H1 (cell line): Measurements from ENCODE around the gene MACROD1. TPM values are rescaled to one million over a fixed set of nuclear protein-coding genes. Genes with fewer than 3 reads are reported as not detected.

ENCODE experiments used
- CTCF ChIA-PET: fragments of 300-600 bp; sonication (Branson Sonifier 250); formaldehyde crosslinking; loops from one replicate; lab custom pipeline; 2021; ENCODE audit not compliant: partially characterized antibody; lab: Charles Lee
- POLR2A ChIA-PET: fragments of 300-600 bp; sonication (Branson Sonifier 250); formaldehyde crosslinking; loops from one replicate; lab custom pipeline; 2021; ENCODE audit warnings: inconsistent platforms; ENCODE audit not compliant: partially characterized antibody; lab: Charles Lee
- DNase-seq, 2 experiments: peaks; one replicate each; pipeline versions ENCODE4 v3.0.0 to v3.0.0-alpha.2; 2010 to 2022; ENCODE audit warnings: low spot score in 2 of 2, low read depth in 1 of 2, mixed read lengths in 1 of 2
- FAIRE-seq: peaks from 2 replicates; lab custom pipeline; 2011; peaks lifted over from hg19 to GRCh38; lab: Jason Lieb, UNC
- H2AFZ ChIP-seq: 2 replicates; pipeline ENCODE4 v1.8.1; 2012; ENCODE audit warnings: low read length, inconsistent platforms
- H2AK5ac ChIP-seq: 2 replicates; pipeline ENCODE4 v1.6.1; 2013; ENCODE audit warnings: low read depth, low read length
- H2BK120ac ChIP-seq: replicated peaks from 2 replicates; pipeline ENCODE3; 2013; ENCODE audit warnings: low read depth, low read length, inconsistent platforms
- H2BK12ac ChIP-seq: 2 replicates; pipeline ENCODE4 v1.6.1; 2013; ENCODE audit warnings: low read depth, low read length
- H2BK15ac ChIP-seq: 2 replicates; pipeline ENCODE4 v1.6.1; 2013; ENCODE audit warnings: low read length
- H2BK20ac ChIP-seq: 2 replicates; pipeline ENCODE4 v1.6.1; 2013; ENCODE audit warnings: low read length
- H2BK5ac ChIP-seq: 2 replicates; pipeline ENCODE4 v1.6.1; 2013; ENCODE audit warnings: low read depth, low read length
- H3K14ac ChIP-seq: 2 replicates; pipeline ENCODE4 v1.6.1; 2013; ENCODE audit warnings: inconsistent platforms; ENCODE audit not compliant: insufficient read length
- H3K18ac ChIP-seq: 2 replicates; pipeline ENCODE4 v1.6.1; 2013; ENCODE audit warnings: low read length; ENCODE audit errors: extremely low read depth
- H3K23ac ChIP-seq: 2 replicates; pipeline ENCODE4 v1.6.1; 2013; ENCODE audit warnings: inconsistent platforms; ENCODE audit not compliant: insufficient read length
- H3K23me2 ChIP-seq: 2 replicates; pipeline ENCODE4 v1.6.1; 2013; ENCODE audit warnings: low read depth, low read length
- H3K27ac ChIP-seq: 2 replicates; pipeline ENCODE4 v1.6.1; 2011; ENCODE audit warnings: low read depth, low read length, inconsistent platforms
- H3K27me3 ChIP-seq, 4 experiments: replicated peaks in 1 of 4; 1 replicate in 1 of 4; 2 replicates in 3 of 4; pipeline versions ENCODE4 v1.6.1 to v1.8.1; 2011 to 2013; ENCODE audit warnings: low read length in 3 of 4, mild to moderate bottlenecking in 3 of 4, inconsistent platforms in 2 of 4, mixed read lengths in 2 of 4, moderate library complexity in 1 of 4; ENCODE audit not compliant: control insufficient read depth in 3 of 4, insufficient read depth in 3 of 4; ENCODE audit errors: extremely low read depth in 1 of 4
- H3K36me3 ChIP-seq, 4 experiments: 2 replicates each; pipeline versions ENCODE4 v1.6.1 to v1.8.1; 2011 to 2013; ENCODE audit warnings: mild to moderate bottlenecking in 4 of 4, low read length in 3 of 4, moderate library complexity in 2 of 4, control low read depth in 1 of 4, inconsistent platforms in 1 of 4; ENCODE audit not compliant: insufficient read depth in 4 of 4, control insufficient read depth in 2 of 4
- H3K4ac ChIP-seq: replicated peaks from 2 replicates; pipeline ENCODE3; 2013; ENCODE audit warnings: low read length, low read depth, mixed read lengths, inconsistent platforms; ENCODE audit not compliant: insufficient read length
- H3K4me1 ChIP-seq, 4 experiments: replicated peaks in 1 of 4; 1 replicate in 1 of 4; 2 replicates in 3 of 4; pipeline versions ENCODE4 v1.6.1 to v1.8.1; 2011 to 2013; ENCODE audit warnings: low read length in 3 of 4, inconsistent platforms in 2 of 4, mixed read lengths in 1 of 4; ENCODE audit not compliant: insufficient read depth in 4 of 4, control insufficient read depth in 3 of 4
- H3K4me2 ChIP-seq, 2 experiments: 2 replicates each; pipeline versions ENCODE4 v1.6.1 to v1.8.1; 2011 to 2013; ENCODE audit warnings: low read depth in 2 of 2, low read length in 2 of 2, control low read depth in 1 of 2, inconsistent platforms in 1 of 2, mild to moderate bottlenecking in 1 of 2; ENCODE audit not compliant: insufficient read depth in 1 of 2
- H3K4me3 ChIP-seq, 4 experiments: fragments of 200-600, 300-600 bp in 1 of 4; sonication (generic), shearing (Covaris generic), sonication (Bioruptor Twin) in 1 of 4; 2 replicates each; pipeline versions ENCODE4 v1.5.1 to v1.8.1; 2011 to 2016; ENCODE audit warnings: low read length in 4 of 4, low read depth in 3 of 4, control low read depth in 2 of 4, inconsistent platforms in 2 of 4, mild to moderate bottlenecking in 2 of 4, mixed read lengths in 1 of 4, moderate library complexity in 1 of 4; ENCODE audit not compliant: insufficient read depth in 2 of 4; ENCODE audit errors: extremely low read depth in 1 of 4
- H3K56ac ChIP-seq: replicated peaks from 2 replicates; pipeline ENCODE3; 2013; ENCODE audit warnings: low read depth, mild to moderate bottlenecking, mixed read lengths, low read length, inconsistent platforms; ENCODE audit not compliant: insufficient read length
- H3K79me1 ChIP-seq: 2 replicates; pipeline ENCODE4 v1.6.1; 2013; ENCODE audit warnings: low read depth, low read length, control low read depth
- H3K79me2 ChIP-seq, 2 experiments: 2 replicates each; pipeline versions ENCODE4 v1.6.1 to v1.8.1; 2012 to 2013; ENCODE audit warnings: low read length in 2 of 2, mild to moderate bottlenecking in 2 of 2, inconsistent platforms in 1 of 2; ENCODE audit not compliant: insufficient read depth in 2 of 2, control insufficient read depth in 1 of 2
- H3K9ac ChIP-seq, 4 experiments: replicated peaks in 1 of 4; 1 replicate in 1 of 4; 2 replicates in 3 of 4; pipeline versions ENCODE4 v1.6.1 to v1.8.1; 2011 to 2013; ENCODE audit warnings: low read depth in 3 of 4, low read length in 3 of 4, control low read depth in 2 of 4, mild to moderate bottlenecking in 2 of 4, moderate library complexity in 2 of 4, inconsistent platforms in 1 of 4; ENCODE audit errors: extremely low read depth in 1 of 4
- H3K9me3 ChIP-seq, 2 experiments: 2 replicates each; pipeline versions ENCODE4 v1.6.1 to v1.8.1; 2012 to 2013; ENCODE audit warnings: mild to moderate bottlenecking in 2 of 2, moderate library complexity in 2 of 2, control low read depth in 1 of 2, inconsistent platforms in 1 of 2, low read depth in 1 of 2, low read length in 1 of 2, mixed read lengths in 1 of 2; ENCODE audit not compliant: insufficient read depth in 2 of 2
- H4K20me1 ChIP-seq, 2 experiments: replicated peaks in 1 of 2; 2 replicates each; pipeline versions ENCODE3 to v1.8.1; 2011 to 2013; ENCODE audit warnings: inconsistent platforms in 2 of 2, low read length in 2 of 2, mild to moderate bottlenecking in 1 of 2; ENCODE audit not compliant: insufficient read depth in 2 of 2, control insufficient read depth in 1 of 2
- H4K5ac ChIP-seq: 2 replicates; pipeline ENCODE4 v1.6.1; 2013; ENCODE audit warnings: low read length, low read depth, mixed read lengths, inconsistent platforms; ENCODE audit not compliant: insufficient read length
- H4K8ac ChIP-seq: 2 replicates; pipeline ENCODE4 v1.8.0; 2013; ENCODE audit warnings: mild to moderate bottlenecking, moderate library complexity, low read length, inconsistent platforms; ENCODE audit not compliant: insufficient read depth; ENCODE audit errors: extremely low read depth
- H4K91ac ChIP-seq: replicated peaks from 2 replicates; pipeline ENCODE3; 2013; ENCODE audit warnings: low read length, mixed read lengths, inconsistent platforms; ENCODE audit not compliant: insufficient read length
- CBX5 ChIP-seq: fragments of 300-800, 300-1000 bp; sonication (generic); IDR thresholded peaks from 2 replicates; pipeline ENCODE4 v1.7.1; 2016; ENCODE audit warnings: antibody characterized with exemption, low read length, low read depth
- CHD2 ChIP-seq: IDR thresholded peaks from 2 replicates; pipeline ENCODE4 v1.6.1; 2012; ENCODE audit warnings: low read length, improper control_type of control experiment
- EZH2 ChIP-seq: fragments of 200-600 bp; sonication (generic); IDR thresholded peaks from 2 replicates; pipeline ENCODE4 v1.7.1; 2012; ENCODE audit warnings: low read depth, mild to moderate bottlenecking, moderate library complexity, low read length, inconsistent platforms; ENCODE audit not compliant: severe bottlenecking
- JUN ChIP-seq: IDR thresholded peaks from 2 replicates; pipeline ENCODE4 v1.6.1; 2011; ENCODE audit warnings: low read depth, mild to moderate bottlenecking, improper control_type of control experiment, low read length
- NRF1 ChIP-seq: IDR thresholded peaks from 2 replicates; pipeline ENCODE4 v1.6.1; 2011; ENCODE audit warnings: mild to moderate bottlenecking, low read depth, low read length, improper control_type of control experiment
- POLR2AphosphoS5 ChIP-seq: IDR thresholded peaks from 2 replicates; pipeline ENCODE4 v1.6.1; 2011; ENCODE audit warnings: low read depth, low read length
- RAD21 ChIP-seq, 2 experiments: IDR thresholded peaks in 1 of 2; conservative IDR thresholded peaks in 1 of 2; 2 replicates each; pipeline ENCODE4 v1.6.1; 2011; ENCODE audit warnings: low read depth in 2 of 2, low read length in 2 of 2, improper control_type of control experiment in 1 of 2, inconsistent platforms in 1 of 2, mild to moderate bottlenecking in 1 of 2, moderate library complexity in 1 of 2
- SAP30 ChIP-seq: fragments of 300-600 bp; sonication (generic); IDR thresholded peaks from 2 replicates; pipeline ENCODE4 v1.7.1; 2012; ENCODE audit warnings: low read length, moderate library complexity, mild to moderate bottlenecking, inconsistent platforms; ENCODE audit not compliant: insufficient read depth, insufficient replicate concordance
- SRF ChIP-seq: IDR thresholded peaks from 2 replicates; pipeline ENCODE4 v1.6.1; 2011; ENCODE audit warnings: mild to moderate bottlenecking, low read depth, low read length, moderate library complexity
- TAF1 ChIP-seq: IDR thresholded peaks from 2 replicates; pipeline ENCODE4 v1.6.1; 2011; ENCODE audit warnings: mild to moderate bottlenecking, low read depth, low read length
- TAF7 ChIP-seq: optimal IDR thresholded peaks from 2 replicates; pipeline ENCODE3; 2011; ENCODE audit warnings: low read depth, mild to moderate bottlenecking, inconsistent platforms, low read length, moderate library complexity, borderline replicate concordance
- WGBS, 2 experiments: shearing (Covaris generic) in 1 of 2; methylation state at CpG; one replicate each; pipeline versions ENCODE4 v1.1.6 to v1.1.7; 2013 to 2015; ENCODE audit warnings: low lambda C conversion rate in 2 of 2, mixed read lengths in 2 of 2, inconsistent platforms in 1 of 2, low coverage in 1 of 2, missing lambda C conversion rate in 1 of 2; ENCODE audit not compliant: insufficient replicate concordance in 2 of 2, insufficient coverage in 1 of 2, insufficient read length in 1 of 2; ENCODE audit errors: extremely low coverage in 1 of 2, missing lambda C conversion rate in 1 of 2; 5-methylcytosine and 5-hydroxymethylcytosine counted together
- polyA plus RNA-seq, 7 experiments: library from polyadenylated mRNA; depleted of rRNA in 3 of 7; stranded (reverse) in 5 of 7; unstranded in 2 of 7; fragments of >200 nt in 5 of 7; fragments of 200-250 nt in 2 of 7; gene quantifications; 1 replicate in 5 of 7; 2 replicates in 1 of 7; 4 replicates in 1 of 7; pipeline versions ENCODE4 v1.2.1 to v1.2.3, GENCODE V29; 2011 to 2013; ENCODE audit warnings: missing spikeins in 2 of 7, mixed read lengths in 2 of 7
- total RNA-seq: library from RNA; stranded (reverse); fragmentation: NEBNext Ultra II Directional; extraction: Animal tissue kit (Norgen Biotek cat#: 25700); gene quantifications from 2 replicates; pipeline ENCODE4 v1.2.1, GENCODE V29; 2021
- TF ChIP-seq, protein P1 (sequence below): IDR thresholded peaks from 2 replicates; pipeline ENCODE4 v1.6.1; 2012; ENCODE audit warnings: inconsistent platforms

MACROD1 gene
- total and polyA plus RNA-seq, 2 of the 8 experiments (the other 6 are each of a cell fraction or from before 2014, with no cell fraction given) = 19.5 to 34.1 TPM

DNA sequence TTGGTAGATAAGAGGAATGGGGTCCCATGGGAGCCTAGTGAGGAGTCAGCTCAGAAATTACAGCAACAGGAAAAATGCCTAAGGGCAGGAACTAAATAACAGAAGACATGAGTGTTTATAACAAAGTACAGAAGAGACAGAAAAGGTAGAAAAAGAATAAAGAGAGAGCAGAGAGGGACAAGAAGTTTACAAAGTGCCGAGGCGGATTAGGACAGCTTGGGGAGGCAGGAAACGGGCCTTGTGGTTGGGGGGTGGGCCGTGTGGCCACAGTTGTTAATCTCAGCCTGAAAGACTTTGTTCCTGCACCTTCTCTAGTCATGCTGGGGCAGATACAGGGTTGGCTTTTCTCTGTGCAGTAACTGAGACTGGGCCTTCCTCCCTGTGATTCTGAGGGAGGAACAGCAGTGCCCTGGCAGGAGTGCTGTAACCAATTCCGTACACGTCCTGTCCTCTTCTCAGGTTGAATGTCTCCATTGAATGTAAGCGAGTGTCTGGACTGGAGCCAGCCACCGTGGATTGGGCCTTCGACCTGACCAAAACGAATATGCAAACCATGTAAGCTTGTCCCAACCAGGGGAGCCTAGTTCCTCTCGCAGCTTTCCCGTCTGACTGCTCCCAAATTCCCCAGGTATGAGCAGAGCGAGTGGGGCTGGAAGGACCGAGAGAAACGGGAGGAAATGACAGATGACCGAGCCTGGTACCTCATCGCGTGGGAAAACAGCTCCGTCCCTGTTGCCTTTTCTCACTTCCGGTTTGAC is 214.0 kb downstream of the MACROD1 start:
- no peak overlapping the region for H3K23ac ChIP-seq
- H3K9ac ChIP-seq = no peak overlapping the region
- H3K14ac ChIP-seq = no peak overlapping the region
- H4K5ac ChIP-seq = no peak overlapping the region
- H3K27me3 ChIP-seq = no peaks in the 10 kb centered on the region
- no peaks in the 10 kb centered on the region for H3K9me3 ChIP-seq
- H2AFZ ChIP-seq = no peak overlapping the region
- H2BK120ac ChIP-seq = no peak overlapping the region
- DNase-seq (no peak), FAIRE-seq (no peak)
- H2BK20ac ChIP-seq = no peak overlapping the region
- H3K4ac ChIP-seq = no peak overlapping the region
- ChIA-PET POLR2A (interaction anchor here (0.5 to 4.2 kb wide), 7 partner anchors 10 to 104 kb away, joined by 3 to 31 read pairs (median 3); partner anchors contain the start of genes COX8A and NAA40), CTCF (interaction anchor here (0.6 to 1.7 kb wide), 11 partner anchors 9 to 141 kb away, joined by 3 to 9 read pairs (median 4); no protein-coding TSS in a partner anchor)
- no peak overlapping the region for H2BK15ac ChIP-seq
- no peaks in the 10 kb centered on the region for H3K23me2 ChIP-seq
- H2BK12ac ChIP-seq = no peak overlapping the region
- H3K4me1 ChIP-seq = no peaks in the 10 kb centered on the region
- H3K56ac ChIP-seq = no peak overlapping the region
- no peaks in the 10 kb centered on the region for H3K79me2 ChIP-seq
- no peak overlapping the region for H2AK5ac ChIP-seq
- no peak overlapping the region for H3K4me3 ChIP-seq
- H3K79me1 ChIP-seq = no peaks in the 10 kb centered on the region
- H2BK5ac ChIP-seq = no peak overlapping the region
- peaks cover 0 to 5% of the 10 kb centered on the region in 2 experiments for H4K20me1 ChIP-seq
- H3K27ac ChIP-seq = no peak overlapping the region
- WGBS, 2 experiments = 93% methylated on average over 20 of the region's 20 CpGs; no CpG with 5 or more reads in 1 of the 2 experiments
- H4K8ac ChIP-seq = no peak overlapping the region
- no peak overlapping the region for H3K18ac ChIP-seq
- H3K36me3 ChIP-seq = peaks cover 17 to 36% (median 25%) of the 10 kb centered on the region in 4 experiments; a peak in 7 of 8 replicates
- H3K4me2 ChIP-seq = no peak overlapping the region
- no peak overlapping the region for H4K91ac ChIP-seq
- TF ChIP-seq CHD2 (no peak), POLR2AphosphoS5 (no peak), SAP30 (no peak), EZH2 (no peak), JUN (no peak), RAD21 (IDR thresholded peaks at IDR 0.05 in 1 of 2, conservative IDR thresholded peaks at IDR 0.05 in 1 of 2; ENCODE audit: low read depth in 2 of 2, low read length in 2 of 2) (no peak), TAF1 (no peak), CBX5 (no peak), NRF1 (no peak), TAF7 (no peak), SRF (no peak)
- TF ChIP-seq, protein P1, sequence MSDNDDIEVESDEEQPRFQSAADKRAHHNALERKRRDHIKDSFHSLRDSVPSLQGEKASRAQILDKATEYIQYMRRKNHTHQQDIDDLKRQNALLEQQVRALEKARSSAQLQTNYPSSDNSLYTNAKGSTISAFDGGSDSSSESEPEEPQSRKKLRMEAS = no peak
